HepG2 (cell line): ENCODE results near the gene GRIN3A. TPM values are rescaled to one million over a fixed set of nuclear protein-coding genes. Genes with fewer than 3 reads are reported as not detected.

Source experiments
- CEBPB ChIP-seq: IDR thresholded peaks from 2 replicates; pipeline ENCODE4 v1.6.1; 2011; ENCODE audit warnings: low read depth, low read length, improper control_type of control experiment, borderline replicate concordance
- ELF1 ChIP-seq: sonication (generic); formaldehyde crosslinking; IDR thresholded peaks from 2 replicates; pipeline ENCODE4 v1.4.0; 2020; ENCODE audit warnings: missing genetic modification reagents
- GLMP ChIP-seq: sonication (generic); formaldehyde crosslinking; IDR thresholded peaks from 2 replicates; pipeline ENCODE4 v1.9.0; 2021; ENCODE audit warnings: missing genetic modification reagents, mild to moderate bottlenecking, borderline replicate concordance
- HDAC6 ChIP-seq: fragments of 200-600 bp; sonication (generic); IDR thresholded peaks from 2 replicates; pipeline ENCODE4 v1.7.0; 2017; ENCODE audit warnings: mild to moderate bottlenecking, antibody characterized with exemption, low read length, low read depth
- IRF1 ChIP-seq: sonication (generic); formaldehyde crosslinking; IDR thresholded peaks from 2 replicates; pipeline ENCODE4 v1.4.0; 2020; ENCODE audit warnings: low read depth, mild to moderate bottlenecking, missing genetic modification reagents
- JARID2 ChIP-seq: sonication (generic); formaldehyde crosslinking; IDR thresholded peaks from 2 replicates; pipeline ENCODE4 v1.8.1; 2023; ENCODE audit warnings: missing genetic modification reagents, inconsistent platforms; ENCODE audit not compliant: insufficient replicate concordance
- KLF6 ChIP-seq: IDR thresholded peaks from 2 replicates; pipeline ENCODE4 v1.8.0; 2016; ENCODE audit warnings: missing biosample characterization, missing genetic modification reagents
- NPAS2 ChIP-seq: sonication (generic); formaldehyde crosslinking; IDR thresholded peaks from 2 replicates; pipeline ENCODE4 v1.8.0; 2022; ENCODE audit warnings: mild to moderate bottlenecking, missing genetic modification reagents, borderline replicate concordance
- NR2F6 ChIP-seq, 2 experiments: IDR thresholded peaks; 2 replicates each; pipeline ENCODE4 v1.6.1; 2016; ENCODE audit warnings: antibody characterized with exemption in 1 of 2, mild to moderate bottlenecking in 1 of 2
- REL ChIP-seq: sonication (generic); formaldehyde crosslinking; conservative IDR thresholded peaks from 2 replicates; pipeline ENCODE4 v1.8.0; 2022; ENCODE audit warnings: mild to moderate bottlenecking, missing genetic modification reagents, moderate library complexity
- RXRA ChIP-seq: sonication (generic); formaldehyde crosslinking; IDR thresholded peaks from 2 replicates; pipeline ENCODE4 v1.5.1; 2020; ENCODE audit warnings: missing genetic modification reagents
- TMF1 ChIP-seq: sonication (generic); formaldehyde crosslinking; IDR thresholded peaks from 2 replicates; pipeline ENCODE4 v1.8.1; 2022; ENCODE audit warnings: low read depth, missing genetic modification reagents
- TP53 ChIP-seq: sonication (generic); formaldehyde crosslinking; conservative IDR thresholded peaks from 2 replicates; pipeline ENCODE4 v1.4.0; 2020; ENCODE audit warnings: missing genetic modification reagents
- ZFX ChIP-seq: sonication (generic); formaldehyde crosslinking; IDR thresholded peaks from 2 replicates; pipeline ENCODE4 v1.4.0; 2020; ENCODE audit warnings: mild to moderate bottlenecking, low read depth, missing genetic modification reagents, moderate library complexity
- ZKSCAN5 ChIP-seq: sonication (generic); formaldehyde crosslinking; IDR thresholded peaks from 2 replicates; pipeline ENCODE4 v1.5.1; 2020; ENCODE audit warnings: mild to moderate bottlenecking, missing genetic modification reagents
- ZNF232 ChIP-seq: sonication (generic); formaldehyde crosslinking; IDR thresholded peaks from 2 replicates; pipeline ENCODE4 v1.4.0; 2020; ENCODE audit warnings: missing genetic modification reagents, borderline replicate concordance
- ZNF343 ChIP-seq: sonication (generic); formaldehyde crosslinking; IDR thresholded peaks from 2 replicates; pipeline ENCODE4 v1.4.0; 2020; ENCODE audit warnings: mild to moderate bottlenecking, missing genetic modification reagents
- ZNF549 ChIP-seq: sonication (generic); formaldehyde crosslinking; IDR thresholded peaks from 2 replicates; pipeline ENCODE4 v1.5.0; 2020; ENCODE audit warnings: missing genetic modification reagents
- ZNF629 ChIP-seq: sonication (generic); formaldehyde crosslinking; conservative IDR thresholded peaks from 2 replicates; pipeline ENCODE4 v1.5.0; 2020; ENCODE audit warnings: missing genetic modification reagents
- ZNF777 ChIP-seq: sonication (generic); formaldehyde crosslinking; IDR thresholded peaks from 2 replicates; pipeline ENCODE4 v1.4.0; 2020; ENCODE audit warnings: missing genetic modification reagents
- ZNF790 ChIP-seq: sonication (generic); formaldehyde crosslinking; IDR thresholded peaks from 2 replicates; pipeline ENCODE4 v1.8.0; 2022; ENCODE audit warnings: missing genetic modification reagents, mild to moderate bottlenecking, borderline replicate concordance
- ZNF83 ChIP-seq: sonication (generic); formaldehyde crosslinking; IDR thresholded peaks from 2 replicates; pipeline ENCODE4 v1.4.0; 2020; ENCODE audit warnings: missing genetic modification reagents, mild to moderate bottlenecking, borderline replicate concordance
- ZSCAN30 ChIP-seq: sonication (generic); formaldehyde crosslinking; IDR thresholded peaks from 2 replicates; pipeline ENCODE4 v1.5.0; 2020; ENCODE audit warnings: mild to moderate bottlenecking, missing genetic modification reagents
- polyA plus RNA-seq, 8 experiments: library from polyadenylated mRNA; depleted of rRNA in 3 of 8; stranded (reverse) in 7 of 8; unstranded in 1 of 8; fragments of >200 nt; fragmentation: Illumina TruSeq in 4 of 8; extraction: Trizol in 4 of 8; gene quantifications; 2 replicates each; pipeline versions ENCODE4 v1.2.1 to v1.2.3, GENCODE V29; 2011 to 2016; ENCODE audit warnings: low read depth in 4 of 8, missing spikeins in 1 of 8, mixed read lengths in 1 of 8; ENCODE audit not compliant: insufficient read depth in 1 of 8
- total RNA-seq, 5 experiments: library from RNA; depleted of rRNA; stranded (reverse); fragments of >200 nt; fragmentation: Illumina TruSeq; extraction: Trizol; gene quantifications; 2 replicates each; pipeline ENCODE4 v1.2.3, GENCODE V29; 2016; ENCODE audit warnings: low read depth in 1 of 5
- TF ChIP-seq, protein P1 (sequence below): sonication (generic); formaldehyde crosslinking; IDR thresholded peaks from 2 replicates; pipeline ENCODE4 v1.8.1; 2023; ENCODE audit warnings: missing genetic modification reagents, mild to moderate bottlenecking, borderline replicate concordance
- TF ChIP-seq, protein P2 (sequence below): sonication (generic); formaldehyde crosslinking; IDR thresholded peaks from 2 replicates; pipeline ENCODE4 v1.8.0; 2022; ENCODE audit warnings: low read depth, missing genetic modification reagents

Gene GRIN3A
- total and polyA plus RNA-seq, 2 of the 13 experiments (the other 11 are each of a cell fraction or from before 2014, with no cell fraction given): not detected

GRCh38 chr9:101533334-101534204, 204.9 kb downstream of the GRIN3A start, which contains the start of gene RNF20 (continued):
- TF ChIP-seq, protein P1, sequence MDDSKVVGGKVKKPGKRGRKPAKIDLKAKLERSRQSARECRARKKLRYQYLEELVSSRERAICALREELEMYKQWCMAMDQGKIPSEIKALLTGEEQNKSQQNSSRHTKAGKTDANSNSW: no peak
- TF ChIP-seq ZNF777 (CRISPR knock-in tag) (no peak; the same call in 1 of the 2 replicates), ZNF629 (CRISPR knock-in tag) (no peak), ZNF549 (CRISPR knock-in tag) (no peak), ELF1 (peak; percentile 95), ZNF232 (CRISPR knock-in tag) (peak; percentile 21; the same call in 1 of the 2 replicates), NPAS2 (CRISPR knock-in tag) (no peak), NR2F6 (IDR thresholded peaks at IDR 0.05) (peak; percentile 77), NR2F6 (CRISPR knock-in tag; IDR thresholded peaks at IDR 0.05) (peak; percentile 85), TMF1 (peak; percentile 31; the same call in 1 of the 2 replicates), REL (no peak), CEBPB (peak; percentile 55; the same call in 1 of the 2 replicates), GLMP (no peak), JARID2 (CRISPR knock-in tag) (no peak), ZNF83 (CRISPR knock-in tag) (peak; percentile 42; the same call in 1 of the 2 replicates), ZNF790 (no peak), ZNF343 (CRISPR knock-in tag) (no peak), ZKSCAN5 (CRISPR knock-in tag) (no peak; the same call in 1 of the 2 replicates), ZFX (peak; percentile 94), ZSCAN30 (no peak), RXRA (CRISPR knock-in tag) (peak; percentile 57), IRF1 (no peak), TP53 (CRISPR knock-in tag) (no peak), HDAC6 (no peak), KLF6 (CRISPR knock-in tag) (no peak)
- TF ChIP-seq, protein P2, sequence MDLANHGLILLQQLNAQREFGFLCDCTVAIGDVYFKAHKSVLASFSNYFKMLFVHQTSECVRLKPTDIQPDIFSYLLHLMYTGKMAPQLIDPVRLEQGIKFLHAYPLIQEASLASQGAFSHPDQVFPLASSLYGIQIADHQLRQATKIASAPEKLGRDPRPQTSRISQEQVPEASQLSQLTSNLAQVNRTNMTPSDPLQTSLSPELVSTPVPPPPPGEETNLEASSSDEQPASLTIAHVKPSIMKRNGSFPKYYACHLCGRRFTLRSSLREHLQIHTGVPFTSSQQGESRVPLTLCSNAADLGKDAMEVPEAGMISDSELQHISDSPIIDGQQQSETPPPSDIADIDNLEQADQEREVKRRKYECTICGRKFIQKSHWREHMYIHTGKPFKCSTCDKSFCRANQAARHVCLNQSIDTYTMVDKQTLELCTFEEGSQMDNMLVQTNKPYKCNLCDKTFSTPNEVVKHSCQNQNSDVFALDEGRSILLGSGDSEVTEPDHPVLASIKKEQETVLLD (CRISPR knock-in tag): no peak
